ENCODE measurements around the gene TMEM225B.
"Not testable (repeated sequence)": the region's sequence is repeated elsewhere in the genome, so short reads cannot be mapped to it uniquely, and the experiment has no call there.

The TMEM225B gene

GRCh38 chr7:99642027-99642426, 44.0 kb downstream of the TMEM225B start:
- no peak overlapping the region for H3K4me3 ChIP-seq (replicated peaks; ENCODE audit: low read depth, low read length)
- DNase-seq (ENCODE audit: low read depth), result no peak
- TF ChIP-seq CTCF (IDR thresholded peaks at IDR 0.05; ENCODE audit: low read length, missing control alignments), result no peak

GRCh38 chr7:99643464-99643863, 45.4 kb downstream of the TMEM225B start:
- TF ChIP-seq CTCF (IDR thresholded peaks at IDR 0.05; ENCODE audit: low read length, missing control alignments), result no peak
- no peak overlapping the region for H3K4me3 ChIP-seq (replicated peaks; ENCODE audit: low read depth, low read length)
- DNase-seq (ENCODE audit: low read depth), result no peak

GRCh38 chr7:99644431-99644830, 46.4 kb downstream of the TMEM225B start:
- no peak for DNase-seq (ENCODE audit: low read depth)
- H3K4me3 ChIP-seq (replicated peaks; ENCODE audit: low read depth, low read length), result no peak overlapping the region
- no peak for TF ChIP-seq CTCF (IDR thresholded peaks at IDR 0.05; ENCODE audit: low read length, missing control alignments)

GRCh38 chr7:99645590-99645989, 47.5 kb downstream of the TMEM225B start:
- no peak for DNase-seq (ENCODE audit: low read depth)
- H3K4me3 ChIP-seq (replicated peaks; ENCODE audit: low read depth, low read length), result no peak overlapping the region
- no peak for TF ChIP-seq CTCF (IDR thresholded peaks at IDR 0.05; ENCODE audit: low read length, missing control alignments)

- DNase-seq (ENCODE audit: low read depth), result no peak
- TF ChIP-seq CTCF (IDR thresholded peaks at IDR 0.05; ENCODE audit: low read length, missing control alignments), result no peak
- no peak overlapping the region for H3K4me3 ChIP-seq (replicated peaks; ENCODE audit: low read depth, low read length)
Measured at GRCh38 chr7:99648843-99649242, 50.8 kb downstream of the TMEM225B start.

GRCh38 chr7:99651290-99651689, 53.2 kb downstream of the TMEM225B start:
- TF ChIP-seq CTCF (IDR thresholded peaks at IDR 0.05; ENCODE audit: low read length, missing control alignments), result no peak
- DNase-seq (ENCODE audit: low read depth), result no peak
- no peak overlapping the region for H3K4me3 ChIP-seq (replicated peaks; ENCODE audit: low read depth, low read length)

GRCh38 chr7:99652671-99653070, 54.6 kb downstream of the TMEM225B start:
- no peak overlapping the region for H3K4me3 ChIP-seq (replicated peaks; ENCODE audit: low read depth, low read length)
- TF ChIP-seq CTCF (IDR thresholded peaks at IDR 0.05; ENCODE audit: low read length, missing control alignments), result no peak
- DNase-seq (ENCODE audit: low read depth), result no peak

- not testable (repeated sequence) for H3K4me3 ChIP-seq (replicated peaks; ENCODE audit: low read depth, low read length); DNase-seq (ENCODE audit: low read depth)
Measured at GRCh38 chr7:99653269-99653668, 55.2 kb downstream of the TMEM225B start.
